MM.1S (cell line): Measurements from ENCODE around the gene SRCIN1.
"Not testable (repeated sequence)": the region's sequence is repeated elsewhere in the genome, so short reads cannot be mapped to it uniquely, and the experiment has no call there.

Source experiments
- DNase-seq: peaks from one replicate; pipeline ENCODE4 v3.0.0-alpha.2; 2015
- H2AFZ ChIP-seq: fragments of 300-600 bp; sonication (generic); 2 replicates; pipeline ENCODE4 v1.6.0; 2016; ENCODE audit warnings: antibody characterized with exemption, low read length
- H3F3A ChIP-seq: fragments of 300-600 bp; sonication (generic); 2 replicates; pipeline ENCODE4 v1.6.1; 2016; ENCODE audit warnings: mild to moderate bottlenecking, antibody characterized with exemption, low read length, moderate library complexity, mixed read lengths; ENCODE audit not compliant: insufficient read depth
- H3K27ac ChIP-seq: fragments of 300-600 bp; sonication (generic); 2 replicates; pipeline ENCODE4 v1.5.1; 2016; ENCODE audit warnings: mild to moderate bottlenecking, low read length
- H3K27me3 ChIP-seq: fragments of 300-600 bp; sonication (generic); replicated peaks from 2 replicates; pipeline ENCODE4 v1.6.0; 2016; ENCODE audit warnings: low read length; ENCODE audit not compliant: insufficient read depth
- H3K36me3 ChIP-seq: fragments of 300-600 bp; sonication (generic); replicated peaks from 2 replicates; pipeline ENCODE4 v1.6.1; 2016; ENCODE audit warnings: mild to moderate bottlenecking, low read length, mixed read lengths; ENCODE audit not compliant: insufficient read depth
- H3K4me1 ChIP-seq: fragments of 300-600 bp; sonication (generic); 2 replicates; pipeline ENCODE4 v1.6.1; 2016; ENCODE audit warnings: low read length, mixed read lengths
- H3K4me2 ChIP-seq: fragments of 300-600 bp; sonication (generic); 2 replicates; pipeline ENCODE4 v1.6.0; 2016; ENCODE audit warnings: low read depth, low read length
- H3K4me3 ChIP-seq: fragments of 300-600 bp; sonication (generic); 2 replicates; pipeline ENCODE4 v1.5.1; 2016; ENCODE audit warnings: low read length, mixed read lengths
- H3K79me2 ChIP-seq: fragments of 300-600 bp; sonication (generic); 2 replicates; pipeline ENCODE4 v1.6.1; 2016; ENCODE audit warnings: mixed run types, low read length, mixed read lengths
- H3K9ac ChIP-seq: fragments of 300-600 bp; sonication (generic); 2 replicates; pipeline ENCODE4 v1.6.1; 2016; ENCODE audit warnings: low read length, mixed read lengths
- H3K9me2 ChIP-seq: fragments of 300-600 bp; sonication (generic); replicated peaks from 2 replicates; pipeline ENCODE4 v1.6.1; 2016; ENCODE audit warnings: mild to moderate bottlenecking, low read length, mixed read lengths; ENCODE audit not compliant: insufficient read depth
- H3K9me3 ChIP-seq: fragments of 300-600 bp; sonication (generic); replicated peaks from 2 replicates; pipeline ENCODE4 v1.6.1; 2016; ENCODE audit warnings: mild to moderate bottlenecking, low read length, mixed read lengths; ENCODE audit not compliant: insufficient read depth
- H4K20me1 ChIP-seq: fragments of 300-600 bp; sonication (generic); 2 replicates; pipeline ENCODE4 v1.6.1; 2016; ENCODE audit warnings: mild to moderate bottlenecking, low read length, moderate library complexity, mixed read lengths; ENCODE audit not compliant: insufficient read depth
- EZH2 ChIP-seq: fragments of 300-600 bp; sonication (generic); optimal IDR thresholded peaks from 2 replicates; pipeline ENCODE3; 2017; ENCODE audit warnings: low read depth, mild to moderate bottlenecking, antibody characterized with exemption, low read length, mixed read lengths
- EZH2phosphoT487 ChIP-seq: fragments of 300-600 bp; sonication (generic); IDR thresholded peaks from 2 replicates; pipeline ENCODE4 v1.6.1; 2018; ENCODE audit warnings: antibody characterized with exemption, low read length
- TF ChIP-seq, protein P1 (sequence below): fragments of 300-600 bp; sonication (generic); IDR thresholded peaks from 2 replicates; pipeline ENCODE4 v1.5.1; 2016; ENCODE audit warnings: antibody characterized with exemption, low read length, mixed read lengths

Gene SRCIN1

DNA sequence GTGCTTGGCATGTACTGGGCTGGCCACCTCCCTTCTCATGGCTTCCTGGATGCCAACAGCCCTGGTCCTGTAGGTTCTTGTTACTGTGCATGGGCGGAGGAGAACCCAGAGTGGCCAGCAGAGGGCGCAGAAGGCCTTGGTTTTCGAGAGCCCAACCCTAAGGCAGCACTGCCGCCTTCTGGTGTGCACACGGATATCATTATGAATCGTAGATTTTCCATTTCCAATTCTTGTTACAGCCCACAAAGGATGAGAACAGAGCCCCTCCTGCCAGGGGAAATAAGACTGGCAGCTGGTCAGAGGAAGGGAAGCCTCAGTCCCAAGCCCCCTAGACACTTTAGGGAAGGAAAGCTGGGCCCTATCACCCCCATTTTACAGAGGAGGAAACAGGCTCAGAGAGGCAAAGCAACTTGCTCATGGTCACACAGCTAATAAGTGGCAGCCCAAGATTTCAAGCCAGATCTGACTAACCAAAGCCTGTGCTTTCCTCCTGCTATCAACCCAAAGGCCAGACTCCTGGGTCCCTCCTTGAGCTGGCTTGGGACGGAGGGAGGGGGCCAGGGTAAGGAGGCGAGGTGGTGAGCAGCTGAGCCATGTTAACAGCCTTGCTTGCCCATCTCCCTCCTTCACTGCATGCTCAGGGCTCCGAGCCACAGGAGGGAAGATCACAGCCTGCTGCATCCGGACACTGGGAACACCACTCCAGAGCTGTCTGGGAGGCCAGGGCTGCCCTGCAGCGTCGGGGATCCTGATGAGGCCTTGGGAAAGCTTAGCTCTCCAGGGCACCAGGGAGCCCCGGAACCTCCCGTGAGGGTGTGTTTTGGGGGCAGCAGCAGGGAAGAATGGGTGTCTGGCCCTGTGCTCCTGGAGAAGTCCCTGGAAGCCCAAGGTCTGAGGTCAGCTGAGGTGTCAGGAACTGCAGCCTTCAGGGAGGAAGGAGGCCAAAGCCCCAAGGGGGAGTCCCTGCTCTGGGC lies 113.4 kb downstream of the SRCIN1 start:
- not testable (repeated sequence) for H3K9me2 ChIP-seq, H3K27ac ChIP-seq, H4K20me1 ChIP-seq, H3K79me2 ChIP-seq, H3F3A ChIP-seq, H3K4me2 ChIP-seq, H3K9me3 ChIP-seq, H3K36me3 ChIP-seq, H3K4me3 ChIP-seq, H2AFZ ChIP-seq, H3K27me3 ChIP-seq, H3K4me1 ChIP-seq, H3K9ac ChIP-seq
- TF ChIP-seq, protein P1, sequence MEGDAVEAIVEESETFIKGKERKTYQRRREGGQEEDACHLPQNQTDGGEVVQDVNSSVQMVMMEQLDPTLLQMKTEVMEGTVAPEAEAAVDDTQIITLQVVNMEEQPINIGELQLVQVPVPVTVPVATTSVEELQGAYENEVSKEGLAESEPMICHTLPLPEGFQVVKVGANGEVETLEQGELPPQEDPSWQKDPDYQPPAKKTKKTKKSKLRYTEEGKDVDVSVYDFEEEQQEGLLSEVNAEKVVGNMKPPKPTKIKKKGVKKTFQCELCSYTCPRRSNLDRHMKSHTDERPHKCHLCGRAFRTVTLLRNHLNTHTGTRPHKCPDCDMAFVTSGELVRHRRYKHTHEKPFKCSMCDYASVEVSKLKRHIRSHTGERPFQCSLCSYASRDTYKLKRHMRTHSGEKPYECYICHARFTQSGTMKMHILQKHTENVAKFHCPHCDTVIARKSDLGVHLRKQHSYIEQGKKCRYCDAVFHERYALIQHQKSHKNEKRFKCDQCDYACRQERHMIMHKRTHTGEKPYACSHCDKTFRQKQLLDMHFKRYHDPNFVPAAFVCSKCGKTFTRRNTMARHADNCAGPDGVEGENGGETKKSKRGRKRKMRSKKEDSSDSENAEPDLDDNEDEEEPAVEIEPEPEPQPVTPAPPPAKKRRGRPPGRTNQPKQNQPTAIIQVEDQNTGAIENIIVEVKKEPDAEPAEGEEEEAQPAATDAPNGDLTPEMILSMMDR: peak; percentile 70
- peak; percentile 82 for DNase-seq

DNA sequence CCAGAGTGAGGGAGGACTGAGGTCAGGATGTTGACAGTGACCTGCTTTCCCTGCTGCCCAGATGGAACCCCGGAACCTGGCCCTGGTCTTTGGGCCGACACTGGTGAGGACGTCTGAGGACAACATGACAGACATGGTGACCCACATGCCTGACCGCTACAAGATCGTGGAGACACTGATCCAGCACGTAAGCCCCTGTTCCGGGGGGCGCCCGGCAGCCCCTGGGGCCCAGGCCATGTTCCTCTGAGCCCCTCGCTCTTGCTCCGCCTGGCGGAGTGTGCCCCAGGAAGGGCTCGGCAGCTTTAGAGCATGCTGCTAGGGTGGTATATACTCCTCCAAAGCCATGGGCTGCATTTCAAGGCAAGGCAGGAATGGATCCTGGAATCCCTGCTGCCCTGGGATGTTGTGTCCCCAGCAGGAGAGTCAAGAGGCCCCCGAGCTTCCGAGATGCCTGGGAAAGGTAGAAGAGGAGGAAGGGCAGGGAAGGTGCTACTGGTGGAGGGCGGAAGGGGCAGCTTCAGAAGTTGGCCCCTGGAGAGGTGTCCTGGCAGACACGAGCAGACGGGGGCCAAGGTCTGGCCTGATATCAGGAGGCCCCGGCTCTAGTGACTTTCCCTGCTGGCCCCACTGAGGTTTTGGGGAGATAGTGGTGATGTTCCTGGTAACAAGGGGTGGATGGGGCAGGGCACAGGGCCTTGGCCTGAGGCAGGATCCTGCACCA lies 114.2 kb downstream of the SRCIN1 start:
- not testable (repeated sequence) for H3K9ac ChIP-seq, H3K4me3 ChIP-seq, H3K4me2 ChIP-seq, H3K9me2 ChIP-seq, H3K9me3 ChIP-seq, H3K36me3 ChIP-seq, H3K27me3 ChIP-seq, H4K20me1 ChIP-seq, DNase-seq, H3F3A ChIP-seq, H3K4me1 ChIP-seq, H3K27ac ChIP-seq, H2AFZ ChIP-seq, H3K79me2 ChIP-seq

DNA sequence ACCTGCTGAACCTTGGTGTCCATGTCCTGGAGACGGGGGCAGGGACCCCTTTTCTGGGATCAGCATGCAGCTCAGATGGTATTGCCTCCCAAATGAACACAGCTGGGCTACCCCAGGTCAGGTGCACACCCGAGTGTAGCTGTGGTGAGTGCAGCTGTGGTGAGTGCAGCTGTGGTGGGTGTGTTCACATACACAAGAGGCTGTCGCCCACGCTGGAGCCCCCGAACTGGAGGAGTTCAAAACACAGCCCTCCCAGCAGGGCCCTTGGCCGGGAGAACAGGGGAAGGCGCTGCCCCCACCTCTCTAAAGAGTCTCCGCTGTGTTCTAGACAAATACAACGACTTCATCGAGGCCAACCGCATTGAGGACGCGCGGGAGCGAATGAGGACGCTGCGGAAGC lies 116.0 kb downstream of the SRCIN1 start:
- H3K79me2 ChIP-seq, H3K4me1 ChIP-seq, H3K9ac ChIP-seq, H3F3A ChIP-seq, H3K36me3 ChIP-seq, H3K4me3 ChIP-seq, H2AFZ ChIP-seq, H3K27me3 ChIP-seq, H3K9me2 ChIP-seq, H4K20me1 ChIP-seq, H3K27ac ChIP-seq, H3K4me2 ChIP-seq, DNase-seq, H3K9me3 ChIP-seq: not testable (repeated sequence)

DNA sequence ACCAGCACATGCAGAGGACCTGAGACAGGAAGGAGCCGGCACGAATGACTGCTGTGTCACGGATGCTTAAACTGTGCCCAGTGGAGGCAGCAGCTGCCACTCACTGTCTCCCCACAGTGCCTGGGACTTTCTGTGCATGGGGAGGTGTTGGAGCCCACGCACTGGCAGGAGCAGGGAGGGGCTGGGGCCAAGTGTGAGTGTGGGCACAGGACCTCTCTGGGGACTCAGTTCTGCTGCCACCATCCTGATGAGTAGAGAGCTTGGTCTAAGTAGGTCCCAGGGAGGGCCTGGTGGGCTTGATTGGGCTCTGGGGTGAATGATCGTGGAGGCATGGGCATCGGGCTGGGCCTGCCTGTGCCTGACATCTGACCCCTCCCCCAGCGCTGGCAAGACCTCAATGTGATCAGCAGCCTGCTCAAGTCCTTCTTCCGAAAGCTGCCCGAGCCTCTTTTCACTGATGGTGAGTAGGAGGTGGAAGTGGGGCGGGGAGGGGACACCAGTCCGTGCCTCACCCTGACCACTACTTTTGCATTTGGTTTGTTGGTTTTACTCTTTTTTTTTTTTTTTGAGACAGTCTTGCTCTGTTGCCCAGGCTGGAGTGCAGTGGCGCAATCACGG lies 120.0 kb downstream of the SRCIN1 start:
- not testable (repeated sequence) for H3K27me3 ChIP-seq, H3F3A ChIP-seq, H3K4me2 ChIP-seq, H3K36me3 ChIP-seq, H3K79me2 ChIP-seq, H3K27ac ChIP-seq, H3K9me2 ChIP-seq, H2AFZ ChIP-seq, H3K9ac ChIP-seq, H3K9me3 ChIP-seq, H3K4me3 ChIP-seq, H4K20me1 ChIP-seq, DNase-seq, H3K4me1 ChIP-seq

DNA sequence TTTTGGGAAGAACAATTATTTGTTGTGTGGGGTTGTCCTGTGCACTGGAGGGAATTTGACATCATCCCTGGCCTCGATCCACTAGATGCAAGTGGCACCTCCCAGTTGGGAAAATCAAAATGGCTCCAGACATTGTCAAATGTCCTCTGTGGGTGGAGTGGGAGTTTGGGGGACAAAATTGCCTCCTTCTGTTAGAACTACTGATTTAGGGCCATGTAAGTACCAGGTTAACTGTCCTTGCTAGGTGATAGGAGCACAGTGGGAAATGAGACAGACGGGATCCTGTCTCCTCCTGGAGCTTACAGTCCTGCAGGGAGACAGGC lies 120.6 kb downstream of the SRCIN1 start:
- H3K79me2 ChIP-seq: no peaks in the 10 kb centered on the region
- H3K4me1 ChIP-seq: no peaks in the 10 kb centered on the region
- no peaks in the 10 kb centered on the region for H4K20me1 ChIP-seq
- no peaks in the 10 kb centered on the region for H3K9me3 ChIP-seq
- H2AFZ ChIP-seq: no peak overlapping the region
- no peaks in the 10 kb centered on the region for H3F3A ChIP-seq
- no peak overlapping the region for H3K4me3 ChIP-seq
- TF ChIP-seq, protein P1: no peak
- TF ChIP-seq EZH2phosphoT487 (no peak), EZH2 (no peak)
- H3K27me3 ChIP-seq: no peaks in the 10 kb centered on the region
- H3K9me2 ChIP-seq: no peaks in the 10 kb centered on the region
- no peak overlapping the region for H3K9ac ChIP-seq
- H3K27ac ChIP-seq: no peak overlapping the region
- H3K36me3 ChIP-seq: no peaks in the 10 kb centered on the region
- H3K4me2 ChIP-seq: no peak overlapping the region
- DNase-seq: no peak
